Tibial artery (tissue), 4 donors: ENCODE results near the gene TMED10.
A peak's percentile ranks its signal among the peaks of the same experiment; 100 is the strongest.
"Not testable (repeated sequence)": the region's sequence is repeated elsewhere in the genome, so short reads cannot be mapped to it uniquely, and the experiment has no call there.

Source experiments
- DNase-seq, 2 donors: peaks; one replicate each; pipeline ENCODE4 v3.0.0-alpha.2; 2019
- H3K27ac ChIP-seq, 2 donors: fragments of 200-600 bp; sonication (generic) in 1 of 2; 1 replicate in 1 of 2; 2 replicates in 1 of 2; pipeline ENCODE4 v1.5.1; 2018 to 2019; ENCODE audit warnings: mild to moderate bottlenecking in 1 of 2
- H3K27me3 ChIP-seq, 2 donors: fragments of 200-600 bp; sonication (generic) in 1 of 2; one replicate each; pipeline versions ENCODE4 v1.5.1 to v1.6.0; 2016 to 2019
- H3K36me3 ChIP-seq, 3 donors: fragments of 200-600 bp; sonication (generic) in 2 of 3; one replicate each; pipeline ENCODE4 v1.5.1; 2016 to 2019; ENCODE audit warnings: mild to moderate bottlenecking in 2 of 3
- H3K4me1 ChIP-seq, 4 donors: fragments of 200-600 bp; sonication (generic) in 2 of 4; 1 replicate in 3 of 4; 2 replicates in 1 of 4; pipeline ENCODE4 v1.5.1; 2016 to 2019
- H3K4me3 ChIP-seq, 2 donors: fragments of 200-600 bp; sonication (generic) in 1 of 2; 1 replicate in 1 of 2; 2 replicates in 1 of 2; pipeline ENCODE4 v1.5.1; 2018 to 2019; ENCODE audit warnings: mild to moderate bottlenecking in 2 of 2
- H3K9me3 ChIP-seq, 3 donors: fragments of 200-600 bp; sonication (generic) in 1 of 3; one replicate each; pipeline ENCODE4 v1.5.1; 2016 to 2019
- intact Hi-C: fragments of 100-400 bp; cut with DNase I; formaldehyde crosslinking; loops from one replicate; pipeline ENCODE4 v1.15.0; 2023; ENCODE audit warnings: low total_unique reads
- TF ChIP-seq, protein P1 (sequence below), 2 experiments: fragments of 200-600 bp in 1 of 2; fragments of 450-650 bp in 1 of 2; IDR thresholded peaks; one replicate each; pipeline ENCODE4 v1.5.1; 2017 to 2019; ENCODE audit warnings: antibody characterized with exemption in 2 of 2, mild to moderate bottlenecking in 1 of 2, moderate library complexity in 1 of 2

Gene TMED10

GRCh38 chr14:75182821-75183220 lies 6.4 kb upstream of the TMED10 start:
- intact Hi-C loops = loop anchor here (5.0 kb wide), 1 partner anchor 54 kb away; no protein-coding TSS in a partner anchor
- no peaks in the 10 kb centered on the region for H3K36me3 ChIP-seq
- no peaks in the 10 kb centered on the region for H3K9me3 ChIP-seq
- peaks cover 0 to 48% (median 32%) of the 10 kb centered on the region in 4 donors for H3K4me1 ChIP-seq
- peak overlapping the region; percentile 79 to 86 for H3K27ac ChIP-seq
- TF ChIP-seq, protein P1, sequence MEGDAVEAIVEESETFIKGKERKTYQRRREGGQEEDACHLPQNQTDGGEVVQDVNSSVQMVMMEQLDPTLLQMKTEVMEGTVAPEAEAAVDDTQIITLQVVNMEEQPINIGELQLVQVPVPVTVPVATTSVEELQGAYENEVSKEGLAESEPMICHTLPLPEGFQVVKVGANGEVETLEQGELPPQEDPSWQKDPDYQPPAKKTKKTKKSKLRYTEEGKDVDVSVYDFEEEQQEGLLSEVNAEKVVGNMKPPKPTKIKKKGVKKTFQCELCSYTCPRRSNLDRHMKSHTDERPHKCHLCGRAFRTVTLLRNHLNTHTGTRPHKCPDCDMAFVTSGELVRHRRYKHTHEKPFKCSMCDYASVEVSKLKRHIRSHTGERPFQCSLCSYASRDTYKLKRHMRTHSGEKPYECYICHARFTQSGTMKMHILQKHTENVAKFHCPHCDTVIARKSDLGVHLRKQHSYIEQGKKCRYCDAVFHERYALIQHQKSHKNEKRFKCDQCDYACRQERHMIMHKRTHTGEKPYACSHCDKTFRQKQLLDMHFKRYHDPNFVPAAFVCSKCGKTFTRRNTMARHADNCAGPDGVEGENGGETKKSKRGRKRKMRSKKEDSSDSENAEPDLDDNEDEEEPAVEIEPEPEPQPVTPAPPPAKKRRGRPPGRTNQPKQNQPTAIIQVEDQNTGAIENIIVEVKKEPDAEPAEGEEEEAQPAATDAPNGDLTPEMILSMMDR (IDR thresholded peaks at IDR 0.05) = no peak
- peak in 1 of 2 donors; percentile 46 for DNase-seq
- H3K4me3 ChIP-seq = no peak overlapping the region
- H3K27me3 ChIP-seq = no peaks in the 10 kb centered on the region

DNA sequence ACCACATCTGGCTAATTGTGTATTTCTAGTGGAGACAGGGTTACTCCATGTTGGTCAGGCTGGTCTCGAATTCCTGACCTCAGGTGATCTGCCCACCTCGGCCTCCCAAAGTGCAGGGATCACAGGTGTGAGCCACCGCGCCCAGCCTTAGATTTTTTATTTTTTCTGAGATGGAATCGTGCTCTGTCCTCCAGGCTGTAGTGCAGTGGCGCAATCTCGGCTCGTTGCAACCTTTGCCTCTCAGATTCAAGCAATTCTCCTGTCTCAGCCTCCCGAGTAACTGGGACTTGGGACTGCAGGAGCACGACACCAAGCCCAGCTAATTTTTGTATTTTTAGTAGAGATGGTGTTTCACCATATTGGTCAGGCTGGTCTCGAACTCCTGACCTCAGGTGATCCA lies 5.8 kb upstream of the TMED10 start:
- not testable (repeated sequence) for H3K36me3 ChIP-seq, H3K9me3 ChIP-seq, H3K4me3 ChIP-seq, DNase-seq, H3K27me3 ChIP-seq
- intact Hi-C loops = loop anchor here (5.0 kb wide), 1 partner anchor 55 kb away; no protein-coding TSS in a partner anchor
- H3K4me1 ChIP-seq = peaks cover 0 to 48% (median 32%) of the 10 kb centered on the region in 4 donors
- H3K27ac ChIP-seq = peak overlapping the region; percentile 79 to 86

GRCh38 chr14:75181293-75182062 lies 5.1 kb upstream of the TMED10 start:
- peak overlapping the region; percentile 79 to 86 for H3K27ac ChIP-seq
- intact Hi-C loops = loop anchor here (5.0 kb wide), 1 partner anchor 56 kb away; no protein-coding TSS in a partner anchor
- H3K27me3 ChIP-seq = no peaks in the 10 kb centered on the region
- H3K36me3 ChIP-seq = no peaks in the 10 kb centered on the region
- H3K4me3 ChIP-seq = no peak overlapping the region
- TF ChIP-seq, protein P1 (IDR thresholded peaks at IDR 0.05) = no peak
- DNase-seq = no peak
- H3K4me1 ChIP-seq = peaks cover 0 to 48% (median 32%) of the 10 kb centered on the region in 4 donors
- H3K9me3 ChIP-seq = no peaks in the 10 kb centered on the region

DNA sequence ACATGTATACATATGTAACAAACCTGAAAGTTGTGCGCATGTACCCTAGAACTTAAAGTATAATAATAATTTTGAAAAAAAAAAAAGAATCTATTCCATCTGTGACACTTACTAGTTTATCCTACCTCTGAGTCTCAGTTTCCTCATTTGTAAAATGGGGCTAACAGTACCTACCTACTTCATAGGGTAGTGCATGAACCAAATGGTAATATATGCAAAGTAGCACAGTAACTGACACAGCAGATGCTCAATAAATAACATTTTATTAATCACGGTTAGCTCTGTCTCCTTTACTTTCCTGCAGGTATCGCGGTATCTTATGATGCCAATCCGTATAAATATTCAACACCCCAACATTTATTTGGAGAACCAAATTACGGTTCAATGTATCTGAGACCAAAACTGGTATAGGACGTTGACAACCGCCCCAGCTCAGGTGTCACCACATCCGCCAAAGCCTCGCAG lies 703 bp downstream of the TMED10 start:
- Histone ChIP-seq H3K27me3 (no peaks in the 10 kb centered on the region), H3K4me1 (peaks cover 0 to 35% (median 20%) of the 10 kb centered on the region in 4 donors), H3K9me3 (no peaks in the 10 kb centered on the region), H3K4me3 (peak overlapping the region; percentile 67 to 73), H3K27ac (peak overlapping the region; percentile 94 to 96), H3K36me3 (no peaks in the 10 kb centered on the region)
- TF ChIP-seq, protein P1 (IDR thresholded peaks at IDR 0.05) = no peak
- intact Hi-C loops = no loop called here
- DNase-seq = no peak

- no peaks in the 10 kb centered on the region for H3K9me3 ChIP-seq
- H3K36me3 ChIP-seq = no peaks in the 10 kb centered on the region
- H3K27me3 ChIP-seq = no peaks in the 10 kb centered on the region
- intact Hi-C loops = no loop called here
- no peak overlapping the region for H3K27ac ChIP-seq
- TF ChIP-seq, protein P1 (IDR thresholded peaks at IDR 0.05) = no peak
- no peak for DNase-seq
- H3K4me3 ChIP-seq = no peak overlapping the region
- peaks cover 0 to 35% (median 22%) of the 10 kb centered on the region in 4 donors for H3K4me1 ChIP-seq
These were observed 2.3 kb downstream of the TMED10 start for GRCh38 chr14:75174066-75174465.

GRCh38 chr14:75170772-75171171 lies 5.6 kb downstream of the TMED10 start:
- DNase-seq = no peak
- Histone ChIP-seq H3K4me1 (peaks cover 0 to 64% (median 36%) of the 10 kb centered on the region in 4 donors), H3K27me3 (no peaks in the 10 kb centered on the region), H3K4me3 (no peak overlapping the region), H3K36me3 (no peaks in the 10 kb centered on the region), H3K9me3 (no peaks in the 10 kb centered on the region), H3K27ac (no peak overlapping the region)
- intact Hi-C loops = no loop called here
- TF ChIP-seq, protein P1 (IDR thresholded peaks at IDR 0.05) = no peak
